Measurements from ENCODE around the gene RCCD1. TPM values are rescaled to one million over a fixed set of nuclear protein-coding genes. Genes with fewer than 3 reads are reported as not detected.
A peak's percentile ranks its signal among the peaks of the same experiment; 100 is the strongest.
"Not testable (repeated sequence)": the region's sequence is repeated elsewhere in the genome, so short reads cannot be mapped to it uniquely, and the experiment has no call there.

The RCCD1 gene
- total RNA-seq, 2 donors from 2014 or later = 6.8 to 9.5 TPM

GRCh38 chr15:90921887-90922286 lies 32.8 kb upstream of the RCCD1 start:
- no peak for TF ChIP-seq CTCF (IDR thresholded peaks at IDR 0.05)
- no peak for DNase-seq (ENCODE audit: low spot score)
- peaks cover 42% of the 10 kb centered on the region for H3K36me3 ChIP-seq
- H3K4me3 ChIP-seq = no peak overlapping the region
- no peaks in the 10 kb centered on the region for H3K9me3 ChIP-seq
- H3K27ac ChIP-seq = no peak overlapping the region
- no peaks in the 10 kb centered on the region for H3K27me3 ChIP-seq
- peaks cover 0 to 30% of the 10 kb centered on the region in 2 donors for H3K4me1 ChIP-seq

- H3K4me3 ChIP-seq; H3K9me3 ChIP-seq; H3K27me3 ChIP-seq; H3K27ac ChIP-seq; DNase-seq (ENCODE audit: low spot score): not testable (repeated sequence)
- H3K36me3 ChIP-seq = peaks cover 37% of the 10 kb centered on the region
- peaks cover 0 to 22% of the 10 kb centered on the region in 2 donors for H3K4me1 ChIP-seq
These were observed 31.9 kb upstream of the RCCD1 start for GRCh38 chr15:90922712-90923322.

DNA sequence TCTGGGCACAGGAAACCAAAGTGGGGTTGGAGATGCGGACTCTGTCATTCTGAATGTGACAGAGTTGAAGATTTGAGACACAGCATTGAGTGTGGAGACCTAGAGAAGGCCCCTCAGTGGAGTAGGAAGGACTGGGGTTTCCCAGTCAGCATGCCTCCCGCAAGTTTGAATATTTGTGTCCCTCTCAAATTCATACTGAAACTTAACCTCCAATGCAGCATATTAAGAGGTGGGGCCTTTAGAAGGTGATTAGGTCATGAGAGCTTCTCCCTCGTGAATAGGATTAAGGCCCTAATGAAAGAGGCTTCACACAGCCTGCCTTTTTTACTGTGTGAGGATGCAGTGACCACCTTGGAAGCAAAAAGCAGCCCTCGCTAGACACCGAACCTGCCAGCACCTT lies 30.3 kb upstream of the RCCD1 start:
- Histone ChIP-seq H3K9me3 (no peaks in the 10 kb centered on the region), H3K27me3 (no peaks in the 10 kb centered on the region), H3K36me3 (peaks cover 21% of the 10 kb centered on the region), H3K27ac (no peak overlapping the region), H3K4me1 (peaks cover 0 to 8% of the 10 kb centered on the region in 2 donors), H3K4me3 (no peak overlapping the region)
- TF ChIP-seq CTCF (IDR thresholded peaks at IDR 0.05) = no peak
- DNase-seq (ENCODE audit: low spot score) = no peak

GRCh38 chr15:90926766-90927165 lies 27.9 kb upstream of the RCCD1 start:
- not testable (repeated sequence) for H3K27me3 ChIP-seq; H3K9me3 ChIP-seq; H3K4me3 ChIP-seq; H3K27ac ChIP-seq; DNase-seq (ENCODE audit: low spot score); H3K36me3 ChIP-seq
- peaks cover 0 to 21% of the 10 kb centered on the region in 2 donors for H3K4me1 ChIP-seq

DNA sequence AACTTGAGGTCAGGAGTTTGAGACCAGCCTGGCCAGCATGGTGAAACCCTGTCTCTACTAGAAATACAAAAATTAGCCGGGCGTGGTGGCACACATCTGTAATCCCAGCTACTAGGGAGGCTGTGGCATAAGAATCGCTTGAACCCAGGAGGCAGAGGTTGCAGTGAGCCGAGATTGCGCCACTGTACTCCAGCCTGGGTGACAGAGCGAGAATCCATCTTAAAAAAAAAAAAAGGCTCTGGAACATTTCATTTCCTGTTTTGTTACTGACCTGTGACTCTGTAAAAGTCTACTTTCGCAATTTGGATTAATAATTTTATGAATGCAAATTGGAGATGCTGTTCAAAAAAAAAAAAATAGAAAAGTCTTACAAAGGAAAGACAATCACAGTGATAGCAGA lies 26.6 kb upstream of the RCCD1 start:
- H3K4me3 ChIP-seq; H3K36me3 ChIP-seq; H3K27ac ChIP-seq; DNase-seq (ENCODE audit: low spot score); H3K9me3 ChIP-seq; H3K27me3 ChIP-seq: not testable (repeated sequence)
- H3K4me1 ChIP-seq = peaks cover 0 to 30% of the 10 kb centered on the region in 2 donors

- H3K27me3 ChIP-seq = no peaks in the 10 kb centered on the region
- H3K27ac ChIP-seq = peak overlapping the region; percentile 93 to 96
- no peaks in the 10 kb centered on the region for H3K9me3 ChIP-seq
- DNase-seq (ENCODE audit: low spot score) = no peak
- TF ChIP-seq CTCF (IDR thresholded peaks at IDR 0.05) = no peak
- peaks cover 0 to 36% of the 10 kb centered on the region in 2 donors for H3K4me1 ChIP-seq
- H3K36me3 ChIP-seq = no peaks in the 10 kb centered on the region
- H3K4me3 ChIP-seq = peak overlapping the region; percentile 61 to 65
These were observed 25.3 kb upstream of the RCCD1 start for GRCh38 chr15:90929246-90930019.

DNA sequence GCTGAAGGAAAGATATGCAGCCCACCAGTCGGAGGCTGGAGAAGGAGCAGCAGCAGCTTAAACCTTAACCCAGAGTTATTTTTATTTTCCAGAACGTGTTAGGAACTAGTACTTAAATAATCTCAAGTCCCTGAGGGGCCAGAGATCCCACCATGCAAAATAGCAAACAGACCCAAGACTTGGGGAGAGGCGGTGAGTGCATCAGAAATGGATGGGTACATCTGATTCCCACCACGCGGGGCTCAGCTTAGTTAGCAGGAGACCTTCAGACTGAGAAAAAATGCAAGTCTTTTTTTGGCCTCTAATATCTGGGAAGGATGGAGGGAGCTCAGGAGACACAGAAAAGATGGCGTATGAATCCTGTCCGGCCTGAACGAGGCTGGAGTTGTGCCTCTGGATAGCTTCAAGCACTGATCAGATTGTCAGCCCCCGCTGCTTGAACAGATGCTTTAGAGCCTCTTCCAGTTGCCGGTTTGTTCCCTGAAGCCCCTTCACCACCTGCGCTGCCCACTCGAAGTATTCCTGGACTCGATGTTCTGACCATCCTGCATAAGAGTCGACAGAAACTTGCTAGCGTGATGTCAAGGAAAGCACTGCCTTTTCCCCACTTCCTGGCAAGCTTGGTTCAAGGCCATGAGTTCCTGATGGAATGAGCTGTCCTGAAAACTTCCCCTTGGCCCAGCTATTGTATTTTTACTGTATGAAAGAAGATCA lies 23.7 kb upstream of the RCCD1 start:
- Histone ChIP-seq H3K4me3 (peak overlapping the region in 1 of 2 donors; percentile 86), H3K27me3 (no peaks in the 10 kb centered on the region), H3K4me1 (peaks cover 0 to 47% of the 10 kb centered on the region in 2 donors), H3K9me3 (no peaks in the 10 kb centered on the region), H3K27ac (peak overlapping the region; percentile 93 to 96), H3K36me3 (no peaks in the 10 kb centered on the region)
- no peak for TF ChIP-seq CTCF (IDR thresholded peaks at IDR 0.05)
- no peak for DNase-seq (ENCODE audit: low spot score)

Data from right atrium auricular region (tissue), 2 donors.